ENCODE measurements around the gene ZC3H12C.

Gene ZC3H12C

GRCh38 chr11:110100476-110101240, 7.5 kb downstream of the ZC3H12C start:
- no peak for DNase-seq

- no peak for DNase-seq
Measured at GRCh38 chr11:110106713-110107274, 13.6 kb downstream of the ZC3H12C start.

- no peak for DNase-seq
Measured at GRCh38 chr11:110110854-110111253, 17.7 kb downstream of the ZC3H12C start.

GRCh38 chr11:110112457-110112856, 19.3 kb downstream of the ZC3H12C start:
- DNase-seq: no peak

- DNase-seq: no peak
Measured at GRCh38 chr11:110113505-110113904, 20.3 kb downstream of the ZC3H12C start.

- no peak for DNase-seq
Measured at GRCh38 chr11:110113973-110114372, 20.8 kb downstream of the ZC3H12C start.

GRCh38 chr11:110119317-110119716, 26.1 kb downstream of the ZC3H12C start:
- no peak for DNase-seq

- DNase-seq: no peak
Measured at GRCh38 chr11:110121204-110121603, 28.0 kb downstream of the ZC3H12C start.

- DNase-seq: no peak
Measured at GRCh38 chr11:110123003-110123402, 29.8 kb downstream of the ZC3H12C start.

GRCh38 chr11:110124605-110125004, 31.4 kb downstream of the ZC3H12C start:
- DNase-seq: no peak

GRCh38 chr11:110125632-110126031, 32.4 kb downstream of the ZC3H12C start:
- DNase-seq: no peak

- DNase-seq: no peak
Measured at GRCh38 chr11:110126936-110127335, 33.7 kb downstream of the ZC3H12C start.

- peak; percentile 18 for DNase-seq
Measured at GRCh38 chr11:110128161-110128560, 35.0 kb downstream of the ZC3H12C start.

GRCh38 chr11:110130642-110131238, 37.5 kb downstream of the ZC3H12C start:
- DNase-seq: peak; percentile 75

- DNase-seq: peak; percentile 4
Measured at GRCh38 chr11:110131386-110132123, 38.4 kb downstream of the ZC3H12C start.

GRCh38 chr11:110133160-110133559, 40.0 kb downstream of the ZC3H12C start:
- DNase-seq: no peak

- peak; percentile 82 for DNase-seq
Measured at GRCh38 chr11:110134110-110134509, 40.9 kb downstream of the ZC3H12C start.

GRCh38 chr11:110141812-110142211, 48.6 kb downstream of the ZC3H12C start:
- DNase-seq: no peak

GRCh38 chr11:110147962-110148709, 54.9 kb downstream of the ZC3H12C start:
- DNase-seq: no peak

GRCh38 chr11:110148775-110149744, 55.9 kb downstream of the ZC3H12C start:
- DNase-seq: no peak

GRCh38 chr11:110152199-110152598, 59.0 kb downstream of the ZC3H12C start:
- DNase-seq: no peak

- no peak for DNase-seq
Measured at GRCh38 chr11:110153474-110153873, 60.3 kb downstream of the ZC3H12C start.

Measured in NCI-H2227 treated with DMSO at 0.1 percent for 48 hours (cell line).